HG03342 (cell line): ENCODE data around the gene ABCA1.
"Not testable (repeated sequence)": the region's sequence is repeated elsewhere in the genome, so short reads cannot be mapped to it uniquely, and the experiment has no call there.

Experiments
- ATAC-seq: cut with Tn5 transposase; IDR thresholded peaks from one replicate; pipeline ENCODE4 v1.9.1; 2021; ENCODE audit warnings: mild to moderate bottlenecking, moderate library complexity; ENCODE audit not compliant: unreplicated experiment

ABCA1 gene, protein sequence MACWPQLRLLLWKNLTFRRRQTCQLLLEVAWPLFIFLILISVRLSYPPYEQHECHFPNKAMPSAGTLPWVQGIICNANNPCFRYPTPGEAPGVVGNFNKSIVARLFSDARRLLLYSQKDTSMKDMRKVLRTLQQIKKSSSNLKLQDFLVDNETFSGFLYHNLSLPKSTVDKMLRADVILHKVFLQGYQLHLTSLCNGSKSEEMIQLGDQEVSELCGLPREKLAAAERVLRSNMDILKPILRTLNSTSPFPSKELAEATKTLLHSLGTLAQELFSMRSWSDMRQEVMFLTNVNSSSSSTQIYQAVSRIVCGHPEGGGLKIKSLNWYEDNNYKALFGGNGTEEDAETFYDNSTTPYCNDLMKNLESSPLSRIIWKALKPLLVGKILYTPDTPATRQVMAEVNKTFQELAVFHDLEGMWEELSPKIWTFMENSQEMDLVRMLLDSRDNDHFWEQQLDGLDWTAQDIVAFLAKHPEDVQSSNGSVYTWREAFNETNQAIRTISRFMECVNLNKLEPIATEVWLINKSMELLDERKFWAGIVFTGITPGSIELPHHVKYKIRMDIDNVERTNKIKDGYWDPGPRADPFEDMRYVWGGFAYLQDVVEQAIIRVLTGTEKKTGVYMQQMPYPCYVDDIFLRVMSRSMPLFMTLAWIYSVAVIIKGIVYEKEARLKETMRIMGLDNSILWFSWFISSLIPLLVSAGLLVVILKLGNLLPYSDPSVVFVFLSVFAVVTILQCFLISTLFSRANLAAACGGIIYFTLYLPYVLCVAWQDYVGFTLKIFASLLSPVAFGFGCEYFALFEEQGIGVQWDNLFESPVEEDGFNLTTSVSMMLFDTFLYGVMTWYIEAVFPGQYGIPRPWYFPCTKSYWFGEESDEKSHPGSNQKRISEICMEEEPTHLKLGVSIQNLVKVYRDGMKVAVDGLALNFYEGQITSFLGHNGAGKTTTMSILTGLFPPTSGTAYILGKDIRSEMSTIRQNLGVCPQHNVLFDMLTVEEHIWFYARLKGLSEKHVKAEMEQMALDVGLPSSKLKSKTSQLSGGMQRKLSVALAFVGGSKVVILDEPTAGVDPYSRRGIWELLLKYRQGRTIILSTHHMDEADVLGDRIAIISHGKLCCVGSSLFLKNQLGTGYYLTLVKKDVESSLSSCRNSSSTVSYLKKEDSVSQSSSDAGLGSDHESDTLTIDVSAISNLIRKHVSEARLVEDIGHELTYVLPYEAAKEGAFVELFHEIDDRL (N-terminal part only)

DNA sequence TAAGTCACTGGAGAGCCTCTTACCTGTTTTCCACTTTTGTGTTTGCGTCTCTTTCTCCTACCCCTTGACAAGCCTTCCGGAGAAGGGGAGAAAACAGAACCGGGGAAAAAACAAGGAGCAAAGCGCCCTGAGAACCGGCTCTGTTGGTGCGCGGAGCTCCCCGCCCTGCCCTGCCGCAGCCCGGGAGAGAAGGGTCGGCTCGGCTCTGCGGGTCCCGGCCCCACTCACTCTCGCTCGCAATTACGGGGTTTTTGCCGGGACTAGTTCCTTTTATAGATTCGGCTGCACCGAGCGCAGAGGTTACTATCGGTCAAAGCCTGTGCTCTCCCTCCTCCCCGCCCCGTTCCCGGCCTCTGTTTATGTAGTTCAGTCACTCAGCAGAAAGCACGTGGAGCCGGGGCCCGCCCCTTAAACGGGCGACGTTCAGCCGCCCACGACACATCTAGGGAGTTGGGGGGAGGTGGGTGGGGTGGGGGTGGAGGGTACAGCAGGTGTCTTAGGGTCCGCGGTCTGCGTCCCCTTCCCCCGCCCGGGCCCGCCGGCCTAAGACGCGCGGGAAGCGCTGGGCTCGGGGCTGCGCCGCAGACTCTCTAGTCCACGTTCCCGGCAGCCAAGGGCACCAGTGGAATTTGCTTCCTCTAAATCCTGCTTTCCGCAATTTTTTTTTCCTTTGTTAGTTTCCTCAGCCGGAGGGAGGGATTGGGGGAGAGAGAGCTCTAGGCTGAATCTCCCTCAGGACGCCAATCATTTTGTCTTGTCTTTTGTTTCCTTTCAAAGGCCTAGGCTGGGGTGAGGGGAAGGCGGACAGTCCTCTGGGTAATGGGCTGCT is at the start of gene ABCA1:
TSS of gene ABCA1 (minus strand) at position 244 of the 829 bp plus-strand sequence. CDS start 24,476 bp downstream, outside the sequence.
- peak; percentile 48 for ATAC-seq

DNA sequence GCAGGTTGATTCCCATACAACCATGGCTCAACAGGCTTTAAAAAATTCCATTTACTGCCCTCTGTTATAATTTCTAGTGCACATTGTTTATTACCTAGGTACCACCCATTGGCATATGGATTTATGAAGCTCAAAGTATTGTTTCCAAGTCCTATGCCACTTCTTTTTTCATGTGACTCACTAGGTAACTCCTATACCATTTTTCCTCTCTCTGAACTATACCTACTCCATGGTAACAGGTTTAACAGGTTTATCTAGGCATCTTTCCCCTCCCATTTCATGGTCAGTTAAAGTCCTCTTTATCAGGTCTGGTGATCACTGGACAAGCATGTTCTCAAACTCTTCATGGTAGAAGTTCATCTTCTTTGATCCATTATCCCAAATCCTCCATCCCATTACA is 49.6 kb upstream of the ABCA1 start:
- ATAC-seq: no peak

DNA sequence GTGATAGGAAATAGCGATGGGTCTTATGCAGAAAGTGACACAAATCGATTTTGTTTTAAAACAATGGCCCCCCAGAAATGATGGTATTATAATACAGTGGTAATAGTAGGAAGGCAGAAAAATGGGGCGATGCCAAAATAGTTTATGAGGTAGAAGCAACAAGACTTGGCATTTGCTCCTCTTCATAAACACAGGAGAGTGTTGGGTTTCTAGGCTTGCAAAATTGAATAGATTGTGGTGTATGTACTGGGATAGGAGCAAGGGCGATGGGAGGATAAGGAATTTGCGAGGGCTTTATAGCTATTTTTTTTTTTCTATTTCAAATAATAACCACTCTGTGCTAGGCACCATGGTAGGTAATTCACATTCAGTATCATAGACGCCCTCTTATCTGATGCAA is 49.2 kb upstream of the ABCA1 start:
- ATAC-seq: no peak

DNA sequence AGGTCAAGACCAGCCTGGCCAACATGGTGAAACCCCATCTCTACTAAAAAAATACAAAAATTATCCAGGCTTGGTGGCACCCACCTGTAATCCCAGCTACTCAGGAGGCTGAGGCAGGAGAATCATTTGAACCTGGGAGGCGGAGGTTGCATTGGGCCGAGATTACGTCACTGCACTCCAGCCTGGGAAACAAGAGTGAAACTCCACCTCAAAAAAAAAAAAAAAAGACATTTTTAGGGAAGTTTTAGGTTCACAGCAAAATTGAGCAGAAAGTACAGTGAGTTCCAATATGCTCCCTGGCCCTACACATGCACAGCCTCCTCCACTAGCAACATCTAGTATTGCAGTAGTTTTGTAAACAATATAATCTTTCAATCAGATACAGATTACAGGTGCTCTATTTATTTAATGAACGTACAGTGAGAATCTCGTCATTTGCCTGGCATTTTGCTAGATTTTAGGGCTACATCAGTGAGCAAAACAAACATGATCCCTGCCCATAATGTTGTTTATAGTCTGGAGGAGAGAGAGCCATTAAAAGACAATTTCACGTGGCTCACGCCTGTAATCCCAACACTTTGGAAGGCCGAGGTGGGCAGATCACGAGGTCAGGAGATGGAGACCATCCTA is 48.1 kb upstream of the ABCA1 start:
- not testable (repeated sequence) for ATAC-seq

DNA sequence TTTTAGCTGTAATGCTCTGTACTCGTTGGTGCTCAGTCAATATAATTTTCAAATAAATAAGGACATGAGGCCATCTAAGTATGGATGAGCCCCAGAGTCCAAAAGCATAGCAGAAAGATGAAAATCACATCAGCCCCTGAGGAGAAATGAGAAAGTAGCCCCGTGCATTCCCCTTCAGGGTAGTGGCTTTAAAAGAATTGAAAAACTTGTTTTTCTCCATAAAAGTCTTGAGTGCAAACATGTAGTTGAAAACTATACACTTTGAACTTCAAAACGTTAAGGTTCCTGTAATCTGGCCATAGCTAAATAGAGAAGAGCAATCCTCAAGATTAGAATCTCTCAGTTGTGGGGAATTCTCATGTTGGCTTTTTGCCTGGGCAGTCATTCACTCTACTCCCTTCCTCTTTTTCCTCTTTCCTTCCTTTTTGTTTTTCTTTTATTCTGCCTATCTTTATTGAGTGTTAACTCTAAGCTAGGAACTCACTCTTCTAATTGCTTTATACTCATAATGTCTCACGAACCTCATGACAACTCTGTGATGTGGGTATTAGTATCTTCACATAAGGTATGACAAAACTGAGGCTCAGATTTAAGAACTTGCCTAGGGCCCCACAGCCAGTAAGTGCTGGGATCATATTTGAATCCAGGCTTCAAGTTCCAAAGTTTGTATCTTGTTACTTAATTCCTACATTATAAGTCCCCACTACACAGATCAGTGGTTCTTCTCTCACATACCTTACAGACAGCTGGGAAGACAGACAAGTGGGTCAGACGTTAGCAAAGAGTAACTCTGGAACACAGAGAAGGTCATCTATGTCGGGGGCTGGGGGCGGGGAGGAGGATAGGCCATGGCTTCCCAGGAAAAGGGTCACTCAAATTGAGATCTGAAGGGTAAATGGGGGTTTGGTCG is 46.4 kb upstream of the ABCA1 start:
- ATAC-seq: no peak

DNA sequence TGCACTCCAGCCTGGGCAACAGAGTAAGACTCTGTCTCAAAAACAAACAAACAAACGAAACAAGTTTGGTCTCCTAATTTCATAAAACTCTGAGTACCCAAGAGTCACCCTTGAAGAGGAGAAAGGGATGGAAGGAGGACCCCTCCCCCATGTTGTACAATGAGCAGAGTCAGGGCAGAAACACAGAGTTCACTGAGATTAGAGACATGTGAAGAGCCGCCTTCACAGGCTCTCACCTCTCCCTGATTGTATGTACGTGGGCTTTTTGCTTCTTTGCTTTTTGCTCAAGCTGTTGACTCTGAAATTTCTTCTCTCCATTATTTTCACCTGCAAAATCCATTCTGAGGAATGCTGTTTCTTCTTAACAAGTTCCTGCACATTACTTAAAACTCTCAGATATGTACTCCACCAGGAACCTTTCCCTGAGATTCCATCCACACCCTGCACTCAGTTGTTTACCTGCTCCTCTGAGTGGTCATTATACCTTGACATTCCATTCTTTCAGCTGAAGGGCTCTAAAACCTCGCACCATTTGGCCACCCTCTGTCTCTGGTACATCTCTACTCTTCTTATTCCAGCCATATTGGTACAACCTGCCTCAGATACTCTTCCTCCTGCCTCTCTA is 44.4 kb upstream of the ABCA1 start:
- no peak for ATAC-seq

DNA sequence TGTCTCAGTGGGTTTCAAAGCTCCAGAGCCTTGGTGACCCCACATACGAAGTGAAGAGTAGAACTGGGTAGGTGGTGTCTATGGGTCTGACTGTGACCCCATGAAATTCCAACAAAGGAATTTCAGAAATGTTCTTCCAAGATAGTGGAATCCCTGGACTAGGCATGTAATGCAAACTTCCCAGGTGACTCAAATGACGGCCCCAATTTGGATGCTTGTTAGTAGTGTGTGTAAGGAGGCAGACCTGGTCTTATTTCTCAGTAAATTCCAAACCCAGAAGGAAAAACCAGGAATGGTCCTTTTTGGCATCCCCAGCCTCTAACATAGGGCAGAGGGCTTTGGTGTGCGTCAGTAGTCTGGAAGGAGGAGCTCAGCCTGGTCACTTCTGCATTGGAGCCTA is 43.6 kb upstream of the ABCA1 start:
- ATAC-seq: no peak

DNA sequence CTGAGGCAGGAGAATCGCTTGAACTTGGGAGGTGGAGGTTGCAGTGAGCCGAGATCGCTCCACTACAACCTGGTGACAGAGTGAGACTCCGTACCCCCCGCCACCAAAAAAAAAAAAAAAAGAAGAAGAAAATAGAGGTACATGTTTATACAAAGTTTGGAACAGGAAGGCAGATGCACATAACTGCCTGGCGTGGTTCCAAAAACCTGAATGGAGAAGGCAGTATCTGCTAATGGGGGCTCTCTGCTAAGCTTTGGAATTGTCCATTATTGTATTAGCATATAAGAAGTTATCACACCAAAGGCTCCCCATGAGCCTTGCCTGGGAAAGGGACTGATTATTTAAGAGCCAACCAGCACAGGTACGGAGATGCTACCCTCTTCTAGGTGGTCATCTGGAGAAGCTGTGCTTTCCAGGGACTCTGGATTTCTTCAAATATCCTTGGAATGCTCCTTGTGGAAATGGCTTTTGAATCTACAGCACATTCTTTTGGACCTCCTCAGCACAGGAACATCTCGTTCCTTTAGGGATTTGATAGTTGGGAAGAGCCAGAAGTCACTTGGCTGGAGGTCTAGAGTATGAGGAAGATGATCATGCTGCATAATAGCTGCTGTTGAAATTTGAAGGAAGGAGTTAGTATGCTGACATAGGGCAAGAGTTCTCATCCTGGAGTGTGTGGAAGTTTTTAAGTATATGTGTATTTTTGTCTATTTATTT is 42.5 kb upstream of the ABCA1 start:
- no peak for ATAC-seq

DNA sequence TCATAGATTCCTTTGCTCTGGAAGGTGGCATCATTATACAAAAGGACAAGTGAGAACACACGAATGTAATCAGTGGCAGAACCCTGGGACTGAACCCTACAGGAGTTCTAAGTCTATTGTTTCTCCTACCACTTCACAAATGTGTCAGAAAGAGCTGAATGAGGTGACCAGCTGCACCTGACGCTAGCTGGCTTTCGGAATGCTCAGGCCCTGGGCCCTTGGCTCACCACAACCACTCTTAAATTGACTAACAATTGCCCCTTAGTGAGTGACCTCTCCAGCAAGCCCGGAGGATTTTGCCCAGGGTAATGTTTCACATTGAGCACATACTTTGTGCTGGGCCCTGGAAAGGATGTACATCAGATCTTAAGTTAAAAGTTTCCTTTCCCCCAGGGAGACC is 41.2 kb upstream of the ABCA1 start:
- ATAC-seq: no peak

DNA sequence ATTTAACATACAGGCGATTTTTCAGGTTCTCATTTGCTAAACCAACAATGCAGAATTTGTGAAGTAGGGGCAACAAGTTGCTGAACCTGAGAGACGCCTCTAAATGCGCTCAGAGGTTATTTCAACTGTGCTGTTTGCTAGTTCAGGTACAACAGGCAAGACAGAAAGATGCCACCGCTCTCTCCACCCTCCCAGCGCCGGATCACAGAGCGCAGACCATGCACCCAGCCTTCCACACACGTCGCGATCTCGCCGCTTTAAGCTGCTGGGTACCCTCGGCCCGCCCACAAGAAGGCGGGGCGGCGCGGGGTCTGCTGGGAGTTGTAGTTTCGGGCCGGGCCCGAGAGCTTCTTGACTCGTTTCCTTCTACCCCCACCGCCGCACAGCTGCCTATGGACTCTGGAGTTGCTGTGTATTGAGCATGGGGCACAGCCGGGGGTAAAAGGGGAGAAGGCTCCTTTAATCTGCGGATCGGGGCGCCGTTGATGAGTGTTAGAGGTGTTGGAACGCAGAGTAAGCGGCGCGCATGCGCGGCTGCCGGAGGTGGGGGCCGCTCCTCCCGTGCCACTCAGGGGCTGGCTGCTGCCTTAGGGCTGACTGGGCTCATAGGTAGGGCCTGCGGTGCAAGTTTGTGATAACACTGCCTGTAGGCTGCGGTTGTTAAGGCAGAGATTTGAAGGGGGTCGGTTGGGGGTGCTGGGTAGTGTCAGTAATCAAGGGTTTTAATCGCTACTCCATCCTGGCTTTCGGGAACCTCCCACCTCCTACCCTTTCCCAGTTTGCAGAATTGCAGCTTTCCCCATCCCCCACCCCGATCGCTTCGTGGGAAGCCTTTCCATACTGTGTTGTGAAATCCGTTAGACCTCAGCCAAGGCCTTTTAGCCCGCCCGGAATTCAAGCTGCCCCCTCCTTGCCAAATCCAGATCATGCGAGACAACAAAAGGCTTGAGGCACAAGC is 40.3 kb upstream of the ABCA1 start:
- ATAC-seq: peak; percentile 100

DNA sequence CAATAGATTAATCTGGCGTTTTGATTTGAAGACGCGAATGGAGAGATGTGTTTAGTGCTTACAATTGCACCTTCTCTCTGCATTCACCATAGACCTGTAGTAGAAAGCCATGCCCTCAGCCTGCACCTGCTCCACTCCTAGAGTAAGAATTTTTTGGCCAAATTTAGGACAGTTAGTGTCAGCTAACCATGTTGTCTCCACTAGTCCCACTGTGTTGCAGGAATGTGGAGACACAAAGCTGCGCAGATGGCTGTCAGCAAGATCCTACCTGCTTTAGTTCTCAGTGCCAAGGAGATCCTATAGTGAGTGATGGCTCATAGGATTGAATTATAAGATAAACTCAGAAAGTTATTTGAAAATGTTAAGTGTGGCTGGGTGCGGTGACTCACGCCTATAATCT is 35.1 kb upstream of the ABCA1 start:
- no peak for ATAC-seq

DNA sequence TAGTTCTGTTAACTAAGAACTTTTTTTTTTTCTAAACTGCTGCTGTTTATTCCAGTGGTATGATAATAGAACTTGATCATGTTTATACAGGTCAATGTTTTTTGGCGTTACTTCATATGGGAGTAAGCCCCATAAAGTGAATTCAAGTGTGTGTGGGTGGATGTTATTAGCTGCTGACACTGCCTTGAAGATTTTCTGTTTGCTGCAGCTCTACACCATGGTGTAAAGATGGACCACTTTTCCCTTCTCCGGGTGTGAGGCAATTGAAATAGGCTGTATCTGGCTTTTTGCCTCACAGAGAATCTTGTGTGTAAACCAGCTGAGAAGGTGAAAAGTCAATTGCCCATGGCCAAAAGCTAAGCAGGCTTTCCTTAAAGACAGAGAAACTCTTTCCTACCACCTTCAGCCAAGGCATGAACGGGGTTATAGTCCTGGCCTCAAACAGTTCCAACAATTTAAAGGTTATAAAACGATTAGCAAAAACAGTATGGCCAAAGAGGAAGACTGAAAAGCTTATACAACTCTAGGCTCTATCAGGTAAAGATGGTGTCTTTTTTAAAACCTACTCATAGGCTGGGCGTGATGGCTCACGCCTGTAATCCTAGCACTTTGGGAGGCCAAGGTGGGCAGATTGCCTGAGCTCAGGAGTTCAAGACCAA is 33.9 kb upstream of the ABCA1 start:
- no peak for ATAC-seq

DNA sequence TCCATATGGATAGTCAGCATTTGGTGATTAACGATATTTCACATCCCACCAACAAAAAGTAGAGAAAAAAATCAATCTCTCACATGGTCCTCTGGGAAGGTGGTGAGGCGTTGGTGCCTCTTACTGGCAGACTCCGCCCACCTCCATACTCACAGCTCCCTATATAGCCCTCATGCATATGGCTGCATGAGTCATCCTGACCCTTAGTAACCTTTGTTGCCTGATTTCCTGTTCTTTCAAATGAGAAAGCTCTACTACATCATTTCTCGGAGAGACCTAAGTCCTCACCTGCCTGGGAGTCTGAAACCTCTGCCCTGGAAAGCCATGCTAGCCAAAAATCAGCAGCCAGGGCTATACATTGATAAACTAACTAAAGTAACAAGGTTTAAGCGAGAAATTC is 33.3 kb upstream of the ABCA1 start:
- ATAC-seq: peak; percentile 91

DNA sequence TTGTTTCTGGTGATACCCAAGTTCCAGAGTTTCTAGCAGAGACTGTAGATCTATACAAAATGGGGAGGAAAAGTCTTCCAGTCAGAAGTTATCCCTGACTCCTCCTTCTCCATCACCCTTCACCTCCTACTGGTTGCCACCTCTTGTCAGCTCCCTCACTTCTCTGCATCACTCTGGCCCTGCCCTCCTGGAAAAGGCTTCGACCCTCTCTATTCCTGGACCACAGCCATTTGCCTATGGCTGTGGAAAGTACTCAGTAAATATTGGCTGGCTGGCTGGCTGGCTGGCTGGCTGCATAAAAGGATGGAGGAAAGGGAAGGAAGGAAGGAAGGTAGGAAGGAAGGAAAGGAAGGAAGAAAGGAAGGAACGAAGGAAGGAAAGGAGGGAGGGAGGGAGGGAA is 32.7 kb upstream of the ABCA1 start:
- no peak for ATAC-seq

DNA sequence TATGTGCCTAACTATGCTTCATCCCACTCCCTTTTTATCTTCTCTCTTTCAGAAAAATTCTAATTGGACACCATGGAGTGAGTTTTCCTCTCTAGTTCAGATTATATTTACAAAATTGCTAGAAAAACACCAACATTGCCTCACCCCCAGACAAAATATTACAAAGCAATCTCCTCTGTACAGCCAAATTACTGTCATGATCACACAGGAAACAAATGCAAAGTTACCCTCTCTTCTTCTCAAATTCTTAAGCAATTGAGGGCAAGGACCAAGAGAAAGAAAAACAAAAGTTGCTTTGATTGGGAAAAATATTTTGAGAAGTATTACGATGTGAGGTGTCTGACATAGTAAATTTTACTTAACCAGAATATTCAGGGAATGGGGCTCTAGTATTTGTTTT is 30.8 kb upstream of the ABCA1 start:
- no peak for ATAC-seq

DNA sequence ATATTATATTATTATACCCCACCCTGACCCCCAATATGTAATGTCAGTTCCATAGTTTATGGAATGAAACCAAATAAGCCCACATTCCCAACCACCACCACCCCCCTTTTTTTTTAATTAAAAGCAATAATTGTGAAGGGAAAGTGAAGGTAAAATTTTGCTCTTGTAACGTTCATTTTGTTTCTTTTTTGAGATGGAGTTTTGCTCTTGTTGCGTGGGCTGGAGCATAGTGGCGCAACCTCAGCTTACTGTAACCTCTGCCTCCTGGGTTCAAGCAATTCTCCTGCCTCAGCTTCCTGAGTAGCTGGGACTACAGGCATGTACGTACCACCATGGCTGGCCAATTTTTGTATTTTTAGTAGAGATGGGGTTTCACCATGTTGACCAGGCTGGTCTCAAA is 30.1 kb upstream of the ABCA1 start:
- not testable (repeated sequence) for ATAC-seq
